Karpas-422 (cell line): ENCODE measurements around the gene CEP20. TPM values are rescaled to one million over a fixed set of nuclear protein-coding genes. Genes with fewer than 3 reads are reported as not detected.

Experiments used
- DNase-seq: peaks from one replicate; pipeline ENCODE4 v3.0.0-alpha.2; 2015
- H2AFZ ChIP-seq: fragments of 200-600 bp; sonication (generic); 2 replicates; pipeline ENCODE4 v1.6.1; 2014; ENCODE audit warnings: antibody characterized with exemption, low read length, mixed read lengths
- H3K27ac ChIP-seq: fragments of 200-600 bp; sonication (generic); 2 replicates; pipeline ENCODE4 v1.5.1; 2014; ENCODE audit warnings: mild to moderate bottlenecking, low read length, moderate library complexity
- H3K27me3 ChIP-seq: fragments of 200-600 bp; sonication (generic); 2 replicates; pipeline ENCODE4 v1.6.1; 2014; ENCODE audit warnings: low read length, mixed read lengths
- H3K36me3 ChIP-seq: fragments of 200-600 bp; sonication (generic); 2 replicates; pipeline ENCODE4 v1.6.1; 2014; ENCODE audit warnings: low read length, mixed read lengths; ENCODE audit not compliant: insufficient read depth
- H3K4me1 ChIP-seq: fragments of 200-600 bp; sonication (generic); 2 replicates; pipeline ENCODE4 v1.6.1; 2014; ENCODE audit warnings: mild to moderate bottlenecking, low read length, mixed read lengths
- H3K4me2 ChIP-seq: fragments of 200-600 bp; sonication (generic); 2 replicates; pipeline ENCODE4 v1.6.1; 2014; ENCODE audit warnings: low read length, low read depth, mild to moderate bottlenecking; ENCODE audit not compliant: poor library complexity, severe bottlenecking
- H3K4me3 ChIP-seq: fragments of 200-600 bp; sonication (generic); 2 replicates; pipeline ENCODE4 v1.5.1; 2014; ENCODE audit warnings: mild to moderate bottlenecking, antibody characterized with exemption, low read length, mixed read lengths
- H3K79me2 ChIP-seq: fragments of 200-600 bp; sonication (generic); 2 replicates; pipeline ENCODE4 v1.6.1; 2014; ENCODE audit warnings: mild to moderate bottlenecking, low read length, mixed read lengths
- H3K9ac ChIP-seq: fragments of 200-600 bp; sonication (generic); 2 replicates; pipeline ENCODE4 v1.6.0; 2014; ENCODE audit warnings: low read length
- H3K9me2 ChIP-seq: fragments of 200-600 bp; sonication (generic), shearing (Covaris generic); replicated peaks from 2 replicates; pipeline ENCODE4 v1.6.0; 2014; ENCODE audit warnings: mild to moderate bottlenecking, low read length, moderate library complexity; ENCODE audit not compliant: insufficient read depth
- H3K9me3 ChIP-seq: fragments of 300-700, 200-600 bp; sonication (generic); 2 replicates; pipeline ENCODE4 v1.6.1; 2014; ENCODE audit warnings: low read length, mixed read lengths
- H4K20me1 ChIP-seq: fragments of 200-600 bp; sonication (generic); 2 replicates; pipeline ENCODE4 v1.6.1; 2014; ENCODE audit warnings: mild to moderate bottlenecking, antibody characterized with exemption, low read length, low read depth; ENCODE audit not compliant: insufficient read depth
- total RNA-seq: library from RNA; depleted of rRNA; stranded (reverse); fragments of >200 nt; shearing (Covaris generic); gene quantifications from 2 replicates; pipeline ENCODE4 v1.2.3, GENCODE V29; 2014; ENCODE audit warnings: low replicate concordance

CEP20 gene
- total RNA-seq, 1 experiment from 2014 or later, result 45.3 TPM

- H2AFZ ChIP-seq, result no peak overlapping the region
- H3K4me2 ChIP-seq, result no peak overlapping the region
- no peak overlapping the region for H3K4me3 ChIP-seq
Observed at GRCh38 chr16:15903960-15904359, 15.6 kb upstream of the CEP20 start.

GRCh38 chr16:15900901-15901500 is 12.6 kb upstream of the CEP20 start:
- Histone ChIP-seq H3K9me2 (no peaks in the 10 kb centered on the region), H3K27ac (no peak overlapping the region), H3K79me2 (no peaks in the 10 kb centered on the region), H2AFZ (no peak overlapping the region), H3K27me3 (no peaks in the 10 kb centered on the region), H3K4me1 (peaks cover 8% of the 10 kb centered on the region), H3K9ac (no peak overlapping the region), H3K4me3 (no peak overlapping the region), H3K36me3 (no peaks in the 10 kb centered on the region), H3K4me2 (no peak overlapping the region), H4K20me1 (no peaks in the 10 kb centered on the region), H3K9me3 (no peaks in the 10 kb centered on the region)
- DNase-seq, result no peak

More at GRCh38 chr16:15903960-15904359, 15.6 kb upstream of the CEP20 start:
- Histone ChIP-seq H3K79me2 (no peaks in the 10 kb centered on the region), H3K4me1 (peaks cover 8% of the 10 kb centered on the region), H3K9me2 (no peaks in the 10 kb centered on the region), H3K9ac (no peak overlapping the region), H3K27me3 (no peaks in the 10 kb centered on the region), H3K36me3 (no peaks in the 10 kb centered on the region), H3K27ac (no peak overlapping the region), H4K20me1 (no peaks in the 10 kb centered on the region), H3K9me3 (no peaks in the 10 kb centered on the region)
- no peak for DNase-seq

GRCh38 chr16:15900357-15900756 is 12.0 kb upstream of the CEP20 start:
- no peak overlapping the region for H3K4me2 ChIP-seq
- no peaks in the 10 kb centered on the region for H3K9me2 ChIP-seq
- H3K4me1 ChIP-seq, result peaks cover 8% of the 10 kb centered on the region
- no peaks in the 10 kb centered on the region for H3K79me2 ChIP-seq
- H3K27me3 ChIP-seq, result no peaks in the 10 kb centered on the region
- no peak overlapping the region for H3K9ac ChIP-seq
- no peaks in the 10 kb centered on the region for H4K20me1 ChIP-seq
- no peak overlapping the region for H2AFZ ChIP-seq
- H3K9me3 ChIP-seq, result no peaks in the 10 kb centered on the region
- H3K36me3 ChIP-seq, result no peaks in the 10 kb centered on the region
- DNase-seq, result no peak
- no peak overlapping the region for H3K27ac ChIP-seq
- no peak overlapping the region for H3K4me3 ChIP-seq

- H3K4me3 ChIP-seq, result no peak overlapping the region
- H3K4me1 ChIP-seq, result peaks cover 8% of the 10 kb centered on the region
- H3K36me3 ChIP-seq, result no peaks in the 10 kb centered on the region
- H3K4me2 ChIP-seq, result no peak overlapping the region
- H2AFZ ChIP-seq, result no peak overlapping the region
- H3K9me2 ChIP-seq, result no peaks in the 10 kb centered on the region
- H3K27ac ChIP-seq, result no peak overlapping the region
- H3K9ac ChIP-seq, result no peak overlapping the region
- DNase-seq, result no peak
- no peaks in the 10 kb centered on the region for H3K27me3 ChIP-seq
- no peaks in the 10 kb centered on the region for H3K9me3 ChIP-seq
- H4K20me1 ChIP-seq, result no peaks in the 10 kb centered on the region
- no peaks in the 10 kb centered on the region for H3K79me2 ChIP-seq
Observed at GRCh38 chr16:15899538-15900100, 11.2 kb upstream of the CEP20 start.

- Histone ChIP-seq H3K36me3 (no peaks in the 10 kb centered on the region), H3K79me2 (no peaks in the 10 kb centered on the region), H3K27me3 (no peaks in the 10 kb centered on the region), H3K9ac (no peak overlapping the region), H3K9me2 (no peaks in the 10 kb centered on the region), H4K20me1 (no peaks in the 10 kb centered on the region), H3K4me2 (no peak overlapping the region), H3K9me3 (no peaks in the 10 kb centered on the region), H2AFZ (no peak overlapping the region), H3K4me1 (peaks cover 8% of the 10 kb centered on the region), H3K4me3 (no peak overlapping the region), H3K27ac (no peak overlapping the region)
- no peak for DNase-seq
Observed at GRCh38 chr16:15898654-15899053, 10.3 kb upstream of the CEP20 start.

GRCh38 chr16:15897834-15898254 is 9.4 kb upstream of the CEP20 start:
- H2AFZ ChIP-seq, result 0 out of 2 replicates have a peak overlapping the region, but pooled peaks have one; percentile 60
- H3K27ac ChIP-seq, result no peak overlapping the region
- peak overlapping the region; percentile 27 for H3K4me2 ChIP-seq
- H3K4me3 ChIP-seq, result peak overlapping the region; percentile 37; the same call in 1 of the 2 replicates
- H3K9me2 ChIP-seq, result no peaks in the 10 kb centered on the region
- H3K79me2 ChIP-seq, result no peaks in the 10 kb centered on the region
- no peaks in the 10 kb centered on the region for H3K9me3 ChIP-seq
- no peaks in the 10 kb centered on the region for H3K36me3 ChIP-seq
- peak overlapping the region; percentile 16; the same call in 1 of the 2 replicates for H3K9ac ChIP-seq
- H3K27me3 ChIP-seq, result no peaks in the 10 kb centered on the region
- H4K20me1 ChIP-seq, result no peaks in the 10 kb centered on the region
- peaks cover 8% of the 10 kb centered on the region for H3K4me1 ChIP-seq
- DNase-seq, result peak; percentile 59

GRCh38 chr16:15897121-15897780 is 8.8 kb upstream of the CEP20 start:
- no peaks in the 10 kb centered on the region for H3K79me2 ChIP-seq
- no peaks in the 10 kb centered on the region for H3K36me3 ChIP-seq
- H3K4me2 ChIP-seq, result peak overlapping the region; percentile 27
- H2AFZ ChIP-seq, result 0 out of 2 replicates have a peak overlapping the region, but pooled peaks have one; percentile 60
- H3K9ac ChIP-seq, result peak overlapping the region; percentile 16; the same call in 1 of the 2 replicates
- no peaks in the 10 kb centered on the region for H4K20me1 ChIP-seq
- no peak overlapping the region for H3K27ac ChIP-seq
- H3K9me3 ChIP-seq, result no peaks in the 10 kb centered on the region
- H3K4me1 ChIP-seq, result peaks cover 8% of the 10 kb centered on the region
- DNase-seq, result no peak
- H3K27me3 ChIP-seq, result no peaks in the 10 kb centered on the region
- H3K4me3 ChIP-seq, result no peak overlapping the region; the same call in 1 of the 2 replicates
- H3K9me2 ChIP-seq, result no peaks in the 10 kb centered on the region

- H3K4me3 ChIP-seq, result no peak overlapping the region
Observed at GRCh38 chr16:15894571-15895374, 6.4 kb upstream of the CEP20 start.

More at GRCh38 chr16:15894571-15895374, 6.4 kb upstream of the CEP20 start:
- no peaks in the 10 kb centered on the region for H4K20me1 ChIP-seq
- H3K9me2 ChIP-seq, result no peaks in the 10 kb centered on the region
- H3K4me2 ChIP-seq, result no peak overlapping the region
- no peaks in the 10 kb centered on the region for H3K9me3 ChIP-seq
- H3K4me1 ChIP-seq, result peaks cover 8% of the 10 kb centered on the region
- no peak overlapping the region for H3K9ac ChIP-seq
- no peak overlapping the region for H2AFZ ChIP-seq
- no peaks in the 10 kb centered on the region for H3K36me3 ChIP-seq
- no peaks in the 10 kb centered on the region for H3K79me2 ChIP-seq
- no peaks in the 10 kb centered on the region for H3K27me3 ChIP-seq
- H3K27ac ChIP-seq, result no peak overlapping the region
- DNase-seq, result no peak
